Measurements from ENCODE around the gene ERGIC3. TPM values are rescaled to one million over a fixed set of nuclear protein-coding genes. Genes with fewer than 3 reads are reported as not detected.

ERGIC3 gene
- total and polyA plus RNA-seq, 2 of the 4 experiments (the other 2 are of a cell fraction), result 434 to 438 TPM

- ATAC-seq (ENCODE audit: low read depth) (no peak), DNase-seq (no peak)
- H3K9me3 ChIP-seq (ENCODE audit: control insufficient read depth, insufficient read depth, low read length), result no peaks in the 10 kb centered on the region
- intact Hi-C loops (cut with micrococcal nuclease) (no loop called here), in situ Hi-C loops (cut with MboI; ENCODE audit: low sequenced_read_pairs) (no loop called here), dilution Hi-C loops (cut with HindIII; ENCODE audit: low sequenced_read_pairs, unreplicated experiment) (no loop called here)
- no peaks in the 10 kb centered on the region for H3K27me3 ChIP-seq (ENCODE audit: control insufficient read depth, insufficient read depth, low read length)
- no peak overlapping the region for H2AFZ ChIP-seq (replicated peaks; ENCODE audit: low read length, poor library complexity)
- H3K4me1 ChIP-seq (ENCODE audit: control insufficient read depth, insufficient read depth, low read length), result no peaks in the 10 kb centered on the region
- no peaks in the 10 kb centered on the region for H4K20me1 ChIP-seq (ENCODE audit: insufficient read depth, low read length)
- no peaks in the 10 kb centered on the region for H3K9me1 ChIP-seq (ENCODE audit: insufficient read depth, low read length)
- H2BK120ac ChIP-seq (ENCODE audit: low read depth, low read length), result no peak overlapping the region
- no peak overlapping the region for H2BK15ac ChIP-seq (ENCODE audit: low read depth, low read length)
- H2AK5ac ChIP-seq (ENCODE audit: low read depth, low read length), result no peak overlapping the region
- H3K79me1 ChIP-seq (ENCODE audit: low read depth in 1 of 2, low read length in 2 of 2), result no peaks in the 10 kb centered on the region
- no peak overlapping the region for H3K18ac ChIP-seq (ENCODE audit: low read depth, low read length)
- WGBS, 2 experiments (ENCODE audit: extremely low coverage in 2 of 2, insufficient read length in 1 of 2), result no CpG with 5 or more reads among the region's 5 CpGs
- no peak overlapping the region for H3K4me3 ChIP-seq (ENCODE audit: insufficient read depth, low read depth, low read length)
- H2AK9ac ChIP-seq (replicated peaks; ENCODE audit: low read depth, low read length, poor library complexity), result no peak overlapping the region
- TF ChIP-seq FOS (IDR thresholded peaks at IDR 0.05; ENCODE audit: low read depth, low read length), result no peak
- no peak for TF ChIP-seq USF2 (IDR thresholded peaks at IDR 0.05; ENCODE audit: low read depth, low read length)
- TF ChIP-seq MXI1 (IDR thresholded peaks at IDR 0.05; ENCODE audit: borderline replicate concordance, low read depth, low read length), result no peak
- no peak for TF ChIP-seq CTCF (conservative IDR thresholded peaks at IDR 0.05; ENCODE audit: low read depth, low read length)
- no peak for TF ChIP-seq SMC3 (IDR thresholded peaks at IDR 0.05; ENCODE audit: low read depth, low read length)
- TF ChIP-seq NFE2L2 (IDR thresholded peaks at IDR 0.05; ENCODE audit: low read depth, low read length), result no peak
- no peak for TF ChIP-seq MAZ (IDR thresholded peaks at IDR 0.05; ENCODE audit: borderline replicate concordance, low read depth, low read length)
- TF ChIP-seq POLR2A (IDR thresholded peaks at IDR 0.05; ENCODE audit: low read depth, low read length), result no peak
- no peak for TF ChIP-seq RCOR1 (IDR thresholded peaks at IDR 0.05; ENCODE audit: insufficient replicate concordance, low read length)
- TF ChIP-seq RAD21 (IDR thresholded peaks at IDR 0.05; ENCODE audit: low read length), result no peak
- TF ChIP-seq RFX5 (IDR thresholded peaks at IDR 0.05; ENCODE audit: low read depth, low read length), result no peak
- no peak for TF ChIP-seq CHD1 (IDR thresholded peaks at IDR 0.05; ENCODE audit: low read depth, low read length)
- TF ChIP-seq MAFK (IDR thresholded peaks at IDR 0.05; ENCODE audit: low read depth, low read length), result no peak
- no peak for TF ChIP-seq BHLHE40 (IDR thresholded peaks at IDR 0.05; ENCODE audit: low read depth, low read length)
- TF ChIP-seq CEBPB (IDR thresholded peaks at IDR 0.05; ENCODE audit: low read depth, low read length), result no peak
- TF ChIP-seq ELK1 (IDR thresholded peaks at IDR 0.05; ENCODE audit: borderline replicate concordance, low read depth, low read length), result no peak
- H2BK20ac ChIP-seq (ENCODE audit: low read depth, low read length), result no peak overlapping the region
- no peak overlapping the region for H3K4ac ChIP-seq (ENCODE audit: low read depth, low read length)
- no peak overlapping the region for H3K23ac ChIP-seq (ENCODE audit: low read depth, low read length)
- H3K9ac ChIP-seq (ENCODE audit: low read depth, low read length), result no peak overlapping the region
- H2BK5ac ChIP-seq (ENCODE audit: low read depth, low read length, poor library complexity, severe bottlenecking), result no peak overlapping the region
- H4K8ac ChIP-seq (ENCODE audit: low read depth in 2 of 2, low read length in 2 of 2), result no peak overlapping the region
- H4K91ac ChIP-seq (ENCODE audit: insufficient read depth, low read depth, low read length), result no peak overlapping the region
- no peak overlapping the region for H3K14ac ChIP-seq (replicated peaks; ENCODE audit: low read depth, low read length)
- H4K5ac ChIP-seq (ENCODE audit: low read depth, low read length), result no peak overlapping the region
- no peak overlapping the region for H3K27ac ChIP-seq (ENCODE audit: insufficient read depth, low read length)
- ChIA-PET CTCF (no interaction called here), POLR2A (ENCODE audit: unreplicated experiment) (no interaction called here)
- no TSS peak for BruUV-seq (replicated peaks)
- H3K56ac ChIP-seq (ENCODE audit: extremely low read depth, insufficient read depth, low read length), result no peak overlapping the region
- peaks cover 78% of the 10 kb centered on the region for H3K36me3 ChIP-seq (ENCODE audit: control insufficient read depth, insufficient read depth, low read length)
- no peak overlapping the region for H3K4me2 ChIP-seq (ENCODE audit: low read depth, low read length)
Observed at GRCh38 chr20:35497320-35497719, 44.6 kb upstream of the ERGIC3 start.

All from IMR-90 (cell line).